Activated CD4-positive, alpha-beta T cell treated with anti-CD3 and anti-CD28 coated beads, Interleukin-2, amount 50 U/mL, for 4 hours (primary cell): ENCODE measurements around the gene FER.

Experiments
- DNase-seq, 2 experiments: peaks; one replicate each; pipeline ENCODE4 v3.0.0-alpha.2; 2020

FER gene

DNA sequence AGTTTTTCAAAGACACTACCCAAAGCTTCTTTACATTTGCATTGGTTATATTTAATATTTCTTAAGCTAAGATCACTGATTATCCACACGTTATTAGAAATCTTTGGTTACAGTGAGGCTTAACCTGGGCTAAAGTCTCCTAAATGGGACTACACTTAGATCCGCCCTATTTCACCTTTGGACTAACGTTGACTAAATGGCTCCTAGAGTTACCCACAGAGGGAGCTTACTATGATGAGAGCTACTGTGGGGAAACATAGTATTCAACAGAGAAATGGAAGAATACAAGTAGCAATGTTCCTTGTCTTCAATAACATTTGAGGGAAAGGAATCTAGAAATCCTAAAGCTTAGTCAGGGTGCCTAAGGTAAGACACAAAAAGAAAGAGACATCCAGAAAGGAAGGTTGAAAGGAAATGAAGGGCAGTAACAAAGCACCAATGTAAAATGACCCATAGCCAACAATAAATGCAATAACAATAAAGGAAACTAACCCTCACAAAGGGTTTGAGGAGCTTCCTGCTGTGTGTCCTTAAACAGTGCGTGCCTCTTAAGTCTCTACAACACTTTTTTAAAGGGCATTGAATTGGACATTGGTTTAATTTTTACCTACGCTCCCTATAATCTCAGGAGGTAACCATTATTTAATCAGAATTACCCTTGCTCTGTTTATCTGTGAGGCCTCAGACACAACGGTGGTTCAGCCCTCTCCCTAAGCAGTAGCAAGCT lies 445.0 kb downstream of the FER start:
- no peak for DNase-seq

DNA sequence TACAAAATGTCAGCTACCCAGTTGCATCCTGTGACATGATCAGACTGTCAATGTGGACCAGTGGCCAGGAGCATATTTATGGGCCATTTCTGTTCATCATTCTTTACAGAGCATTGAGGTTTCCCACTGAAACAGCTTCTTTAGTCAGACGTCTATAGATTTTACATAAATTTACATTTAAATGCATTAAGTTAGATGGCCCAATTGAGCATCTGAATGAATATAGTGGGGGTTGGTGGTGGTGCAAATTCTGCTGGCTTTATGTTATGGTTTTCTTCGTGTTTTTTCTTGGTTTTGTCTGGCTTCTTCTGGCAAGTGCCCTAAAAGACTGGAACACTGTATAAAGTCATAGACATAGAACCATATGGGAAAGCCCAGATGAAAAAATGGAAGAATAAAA lies 448.0 kb downstream of the FER start:
- no peak for DNase-seq

GRCh38 chr5:109196087-109196822 lies 448.6 kb downstream of the FER start:
- no peak for DNase-seq

- no peak for DNase-seq
Measured at GRCh38 chr5:109196823-109197160, 449.1 kb downstream of the FER start.

DNA sequence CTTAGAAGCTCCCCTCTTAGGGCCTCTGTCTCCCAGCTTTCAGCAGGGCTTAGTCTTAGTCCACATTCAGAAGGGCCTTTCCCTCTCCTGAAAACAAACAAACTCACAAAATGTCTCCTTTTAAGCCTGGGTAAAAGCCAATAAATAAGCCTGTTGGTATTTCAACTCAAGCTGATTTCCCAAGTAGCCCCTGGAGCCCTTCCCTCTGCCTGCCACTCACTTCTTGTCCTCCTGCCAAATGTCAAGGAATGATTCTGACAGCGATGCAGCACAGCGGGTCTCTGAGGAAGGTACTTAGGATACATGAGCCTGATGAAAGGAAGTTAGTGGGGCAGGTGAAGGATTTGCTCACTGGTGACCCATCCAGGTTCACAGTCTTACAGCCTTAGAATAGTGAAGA lies 451.6 kb downstream of the FER start:
- DNase-seq, result no peak

GRCh38 chr5:109199799-109200620 lies 452.3 kb downstream of the FER start:
- no peak for DNase-seq

DNA sequence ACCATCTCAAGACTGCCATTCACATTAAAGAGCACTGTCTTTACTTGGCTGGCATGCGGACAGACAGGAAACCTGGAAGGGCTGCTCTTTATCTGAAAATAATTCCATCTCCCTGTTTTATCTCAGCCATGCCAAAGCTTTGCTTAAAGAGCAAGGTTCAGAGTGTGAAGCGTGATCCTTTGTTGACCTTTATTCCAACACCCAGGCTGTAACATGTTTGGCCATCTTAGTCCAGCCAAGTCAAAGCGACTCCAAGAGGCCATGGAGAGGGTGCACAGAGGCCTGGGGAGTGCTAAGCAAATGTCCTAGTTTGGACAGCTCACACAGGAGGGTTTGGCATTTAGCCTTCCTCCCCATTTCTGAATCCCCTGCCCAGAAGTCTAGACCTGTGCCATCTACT lies 467.3 kb downstream of the FER start:
- no peak for DNase-seq

DNA sequence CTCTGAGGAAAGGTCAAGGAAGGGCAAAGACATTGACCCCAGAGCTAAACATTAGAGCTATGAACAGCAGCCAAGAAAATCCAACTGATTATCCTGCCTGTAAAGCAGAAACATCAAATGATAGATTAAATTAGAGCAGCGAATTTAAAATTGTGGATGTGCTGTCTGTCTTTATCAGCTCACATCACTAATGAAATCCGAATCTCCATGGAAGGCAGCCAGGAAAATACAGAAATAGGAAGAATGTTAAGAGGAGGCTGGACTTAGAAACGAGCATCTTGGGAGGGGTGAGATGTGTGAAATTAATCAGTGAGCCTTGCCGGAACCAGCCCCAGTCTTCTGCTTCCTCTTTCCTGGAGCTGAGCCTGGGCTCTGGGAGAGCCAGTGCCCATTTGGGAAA lies 471.1 kb downstream of the FER start:
- no peak for DNase-seq

DNA sequence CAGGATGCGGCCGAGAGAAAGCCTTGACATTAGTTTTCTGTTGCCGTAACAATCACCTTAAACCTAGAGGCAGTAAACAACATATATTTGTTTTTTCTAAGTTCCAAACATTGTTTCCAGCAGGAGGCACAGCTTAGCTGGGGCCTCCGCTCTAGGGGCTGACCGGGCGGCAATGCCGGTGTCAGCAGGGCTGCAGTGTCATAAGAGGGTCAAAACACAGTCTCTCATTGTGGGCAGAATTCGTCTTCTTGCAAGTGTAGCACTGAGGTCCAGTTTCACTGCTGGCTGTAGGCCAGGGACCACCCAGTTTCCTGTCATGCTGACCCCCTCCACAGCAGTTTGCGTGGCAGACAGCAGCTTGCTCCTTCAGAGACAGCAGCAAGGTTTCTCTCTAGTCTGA lies 475.8 kb downstream of the FER start:
- DNase-seq, result no peak

DNA sequence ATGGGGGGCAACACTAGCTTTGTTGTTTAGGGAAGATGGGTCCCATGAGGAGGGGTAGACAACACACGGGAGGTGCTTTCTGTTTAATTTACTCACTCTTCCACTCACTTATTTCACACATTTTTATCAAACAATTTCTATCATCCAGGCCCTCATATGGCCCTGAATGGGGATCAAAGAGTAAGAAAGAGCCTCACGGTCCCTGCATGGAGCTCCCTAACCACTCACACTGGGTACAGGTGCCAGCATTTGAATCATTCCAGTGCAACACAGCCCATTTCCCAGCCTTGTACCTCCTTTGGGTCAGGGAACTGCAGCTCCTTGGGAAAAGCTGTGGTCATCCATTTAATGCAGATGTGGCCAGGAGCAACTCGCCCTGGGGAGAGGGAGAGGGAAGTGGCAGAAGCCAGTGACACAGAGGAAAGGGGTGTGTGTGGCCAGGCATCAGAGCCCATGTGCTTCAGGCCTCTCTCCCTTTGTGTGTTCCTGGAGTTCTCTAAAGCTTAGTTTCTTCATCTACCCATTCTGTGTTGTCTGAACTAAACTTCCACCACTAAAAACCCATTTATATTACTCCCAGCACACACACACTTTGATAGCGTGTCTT lies 476.7 kb downstream of the FER start:
- no peak for DNase-seq

- DNase-seq, result no peak
Measured at GRCh38 chr5:109225716-109226625, 478.3 kb downstream of the FER start.

- no peak for DNase-seq
Measured at GRCh38 chr5:109230369-109230768, 482.7 kb downstream of the FER start.

GRCh38 chr5:109231331-109231730 lies 483.6 kb downstream of the FER start:
- DNase-seq, result no peak

- no peak for DNase-seq
Measured at GRCh38 chr5:109234381-109234780, 486.7 kb downstream of the FER start.

DNA sequence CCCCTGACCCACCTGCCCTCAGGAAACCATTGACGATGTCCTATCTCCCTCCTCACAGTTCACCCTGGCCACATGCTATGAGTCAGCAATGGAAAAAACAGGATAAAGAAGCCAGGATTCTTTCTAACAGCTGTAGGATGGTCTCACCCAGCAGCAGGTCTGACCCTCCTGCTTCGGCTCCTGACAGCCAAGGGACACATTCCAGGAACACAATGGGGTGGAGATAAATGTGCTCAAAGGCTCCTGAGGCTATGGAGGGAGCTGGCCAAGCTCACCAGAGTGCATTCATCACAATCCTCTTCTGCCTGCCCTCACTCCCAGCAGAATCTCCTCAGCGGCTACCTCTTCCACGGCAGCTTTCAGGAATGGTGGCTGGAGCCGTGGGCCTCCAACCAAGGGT lies 491.8 kb downstream of the FER start:
- DNase-seq, result no peak

DNA sequence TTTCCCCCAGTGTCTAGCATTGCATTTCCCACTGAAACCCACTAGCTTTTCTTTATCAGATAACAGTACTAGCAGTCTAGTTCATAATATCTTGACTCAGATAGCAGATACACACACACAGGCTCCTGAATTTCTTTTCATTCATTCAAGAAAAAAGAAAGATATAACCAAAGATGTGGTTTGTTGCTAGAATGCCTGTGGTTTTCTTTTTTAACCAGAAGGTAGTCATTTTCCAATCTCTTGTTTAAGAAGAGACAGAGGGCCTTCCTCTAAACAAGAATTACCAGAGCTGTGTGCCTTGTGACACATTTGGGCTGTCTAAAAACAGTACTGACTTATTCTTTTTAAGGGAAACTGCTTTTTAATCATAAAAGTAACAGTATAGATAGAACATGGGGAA lies 494.8 kb downstream of the FER start:
- no peak for DNase-seq

DNA sequence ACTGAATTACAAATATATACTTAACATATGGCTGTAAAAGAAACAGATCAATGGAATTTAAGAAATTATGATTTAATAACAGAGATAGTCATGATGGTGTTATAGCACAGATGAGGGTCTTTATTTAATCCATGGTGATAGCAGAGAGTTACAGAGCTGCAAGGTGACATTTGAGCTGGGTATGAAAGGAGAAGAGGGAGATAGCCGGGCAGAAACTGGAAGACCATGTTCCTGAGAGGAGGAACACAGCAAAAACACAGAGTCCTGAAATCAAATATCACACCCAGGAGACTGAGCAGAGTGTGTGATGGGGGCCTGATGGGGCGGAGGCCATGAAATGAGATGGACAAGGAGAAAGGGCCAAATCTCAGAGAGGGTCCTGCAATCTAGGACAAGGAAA lies 498.7 kb downstream of the FER start:
- no peak for DNase-seq
